GM12878 (cell line): ENCODE data around the gene ANKDD1A. TPM values are rescaled to one million over a fixed set of nuclear protein-coding genes. Genes with fewer than 3 reads are reported as not detected.

Source experiments
- BCLAF1 ChIP-seq: fragments of 450-650 bp; IDR thresholded peaks from 2 replicates; pipeline ENCODE4 v1.6.1; 2017; ENCODE audit warnings: antibody characterized with exemption, mild to moderate bottlenecking, moderate library complexity
- FOXM1 ChIP-seq: IDR thresholded peaks from 2 replicates; pipeline ENCODE4 v1.6.1; 2012; ENCODE audit warnings: low read depth, mild to moderate bottlenecking, inconsistent platforms, low read length, moderate library complexity
- IRF4 ChIP-seq: IDR thresholded peaks from 2 replicates; pipeline ENCODE4 v1.6.1; 2011; ENCODE audit warnings: low read depth, low read length
- KAT2A ChIP-seq: conservative IDR thresholded peaks from 2 replicates; pipeline ENCODE4 v1.6.1; 2011; ENCODE audit warnings: low read depth, low read length; ENCODE audit not compliant: control insufficient read depth
- LARP7 ChIP-seq: fragments of 450-650 bp; IDR thresholded peaks from 2 replicates; pipeline ENCODE4 v1.6.1; 2017; ENCODE audit warnings: mild to moderate bottlenecking
- PAX5 ChIP-seq: IDR thresholded peaks from 2 replicates; pipeline ENCODE4 v1.6.1; 2011; ENCODE audit warnings: low read depth, low read length, borderline replicate concordance
- PML ChIP-seq: IDR thresholded peaks from 2 replicates; pipeline ENCODE4 v1.6.1; 2012; ENCODE audit warnings: low read length, inconsistent platforms
- RAD51 ChIP-seq: fragments of 450-650 bp; IDR thresholded peaks from 2 replicates; pipeline ENCODE4 v1.6.1; 2016; ENCODE audit warnings: moderate library complexity, mild to moderate bottlenecking, inconsistent platforms
- RCOR1 ChIP-seq: conservative IDR thresholded peaks from 2 replicates; pipeline ENCODE4 v1.6.1; 2012; ENCODE audit warnings: low read depth, low read length, improper control_type of control experiment
- RUNX3 ChIP-seq: IDR thresholded peaks from 2 replicates; pipeline ENCODE4 v1.6.1; 2012; ENCODE audit warnings: low read length, inconsistent platforms
- SKIL ChIP-seq: fragments of 450-650 bp; IDR thresholded peaks from 2 replicates; pipeline ENCODE4 v1.6.1; 2017; ENCODE audit warnings: mild to moderate bottlenecking, low read depth, inconsistent platforms; ENCODE audit not compliant: poor library complexity, severe bottlenecking
- SUPT20H ChIP-seq: IDR thresholded peaks from 2 replicates; pipeline ENCODE4 v1.6.1; 2011; ENCODE audit warnings: low read depth, mild to moderate bottlenecking, low read length, moderate library complexity, borderline replicate concordance; ENCODE audit not compliant: control insufficient read depth
- TAF1 ChIP-seq: IDR thresholded peaks from 2 replicates; pipeline ENCODE4 v1.6.1; 2011; ENCODE audit warnings: mild to moderate bottlenecking, low read depth, low read length, borderline replicate concordance
- TCF7 ChIP-seq: IDR thresholded peaks from 2 replicates; pipeline ENCODE4 v1.6.1; 2014; ENCODE audit warnings: antibody characterized with exemption, borderline replicate concordance
- YBX1 ChIP-seq: fragments of 450-650 bp; IDR thresholded peaks from 2 replicates; pipeline ENCODE4 v1.6.1; 2016; ENCODE audit warnings: antibody characterized with exemption
- YY1 ChIP-seq: IDR thresholded peaks from 2 replicates; pipeline ENCODE4 v1.6.1; 2011; ENCODE audit warnings: low read depth, mild to moderate bottlenecking, low read length
- ZSCAN29 ChIP-seq: fragments of 450-650 bp; IDR thresholded peaks from 2 replicates; pipeline ENCODE4 v1.6.1; 2017; ENCODE audit warnings: mild to moderate bottlenecking, moderate library complexity
- polyA plus RNA-seq, 11 experiments: library from polyadenylated mRNA; depleted of rRNA in 4 of 11; unstranded in 6 of 11; stranded (reverse) in 5 of 11; fragments of >200 nt; fragmentation: Nextera tagmentation in 4 of 11; fragmentation: Illumina TruSeq in 1 of 11; extraction: Ambion mirVana in 4 of 11; extraction: Trizol in 1 of 11; gene quantifications; 1 replicate in 1 of 11; 2 replicates in 10 of 11; pipeline versions ENCODE4 v1.2.1 to v1.2.3, GENCODE V29; 2011 to 2016; ENCODE audit warnings: inconsistent platforms in 2 of 11, missing spikeins in 2 of 11, low read depth in 1 of 11
- total RNA-seq, 4 experiments: library from RNA; depleted of rRNA in 3 of 4; stranded (reverse); fragments of >200 nt in 3 of 4; fragmentation: Illumina TruSeq in 1 of 4; extraction: Trizol in 1 of 4; gene quantifications; 2 replicates each; pipeline versions ENCODE4 v1.2.1 to v1.2.3, GENCODE V29; 2013 to 2021

ANKDD1A gene
- total and polyA plus RNA-seq, 10 of the 15 experiments (the other 5 are each of a cell fraction or from before 2014, with no cell fraction given), result 1.5 to 6.6 (median 4.1) TPM

DNA sequence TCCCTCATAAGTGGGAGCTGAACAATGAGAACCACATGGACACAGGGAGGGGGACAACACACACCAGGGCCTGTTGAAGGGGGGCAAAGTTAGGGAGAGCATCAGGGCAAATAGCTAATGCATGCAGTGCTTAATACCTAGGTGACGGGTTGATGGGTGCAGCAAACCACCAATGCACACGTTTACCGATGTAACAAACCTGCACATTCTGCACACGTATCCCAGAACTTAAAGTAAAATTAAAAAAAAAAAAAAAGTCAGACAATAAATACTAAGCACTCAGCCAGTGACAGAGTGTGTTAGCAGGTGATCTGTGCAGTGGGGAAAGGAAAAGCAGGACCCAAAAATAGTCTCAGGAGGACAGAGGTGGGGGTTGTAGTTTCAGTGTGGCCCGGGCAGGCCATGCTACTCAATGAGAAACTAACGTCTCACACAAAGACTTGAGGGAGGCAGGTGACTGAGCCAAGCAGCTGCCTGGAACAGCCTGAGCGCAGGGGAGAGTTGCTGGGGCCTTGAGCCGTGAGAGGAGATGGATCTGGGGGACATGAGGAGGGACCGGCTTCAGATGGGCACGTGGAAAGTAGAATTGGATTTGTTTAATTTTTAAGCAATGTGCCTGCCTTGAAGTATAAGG is 18.4 kb downstream of the ANKDD1A start (continued):
- no peak for TF ChIP-seq BCLAF1
- TF ChIP-seq RAD51, result no peak
- 0 out of 2 replicates have a peak, but pooled peaks have one; percentile 13 for TF ChIP-seq YY1
- 0 out of 2 replicates have a peak, but pooled peaks have one; percentile 34 for TF ChIP-seq TAF1
- TF ChIP-seq RCOR1, result no peak
- no peak; the same call in 1 of the 2 replicates for TF ChIP-seq RUNX3
- TF ChIP-seq IRF4, result 0 out of 2 replicates have a peak, but pooled peaks have one; percentile 38
- TF ChIP-seq LARP7, result no peak
- TF ChIP-seq PAX5, result no peak
- no peak for TF ChIP-seq KAT2A
- no peak for TF ChIP-seq SUPT20H
- no peak for TF ChIP-seq PML
- no peak for TF ChIP-seq TCF7
- no peak for TF ChIP-seq YBX1
- no peak for TF ChIP-seq ZSCAN29
- peak; percentile 71 for TF ChIP-seq SKIL
- TF ChIP-seq FOXM1, result no peak
